SU-DHL-6 (cell line): ENCODE results near the gene RIIAD1.

Experiments
- CTCF ChIP-seq: fragments of 200-600 bp; sonication (generic); IDR thresholded peaks from one replicate; pipeline ENCODE4 v1.5.1; 2017; ENCODE audit warnings: antibody characterized with exemption, mild to moderate bottlenecking, low read length, moderate library complexity; ENCODE audit not compliant: insufficient read depth, poor library complexity, severe bottlenecking
- EZH2phosphoT487 ChIP-seq: fragments of 200-600 bp; sonication (generic), shearing (Covaris generic); conservative IDR thresholded peaks from 2 replicates; pipeline ENCODE4 v1.6.1; 2018; ENCODE audit warnings: mild to moderate bottlenecking, antibody characterized with exemption, low read length, moderate library complexity, mixed read lengths

GRCh38 chr1:151762941-151763921 lies 41.9 kb downstream of the RIIAD1 start, which contains the start of gene MRPL9:
- TF ChIP-seq EZH2phosphoT487 (no peak), CTCF (no peak)
